IPS-18c (cell line): ENCODE data around the gene KAT8.

Experiments used
- H3K4me3 ChIP-seq: 2 replicates; pipeline ENCODE4 v1.7.0; 2013; ENCODE audit warnings: low read depth, mild to moderate bottlenecking, low read length, moderate library complexity; ENCODE audit not compliant: insufficient read depth
- H3K9me3 ChIP-seq: one replicate; pipeline ENCODE4 v1.6.1; 2013; ENCODE audit warnings: mild to moderate bottlenecking, low read length, moderate library complexity; ENCODE audit not compliant: control insufficient read depth, insufficient read depth

Gene KAT8

DNA sequence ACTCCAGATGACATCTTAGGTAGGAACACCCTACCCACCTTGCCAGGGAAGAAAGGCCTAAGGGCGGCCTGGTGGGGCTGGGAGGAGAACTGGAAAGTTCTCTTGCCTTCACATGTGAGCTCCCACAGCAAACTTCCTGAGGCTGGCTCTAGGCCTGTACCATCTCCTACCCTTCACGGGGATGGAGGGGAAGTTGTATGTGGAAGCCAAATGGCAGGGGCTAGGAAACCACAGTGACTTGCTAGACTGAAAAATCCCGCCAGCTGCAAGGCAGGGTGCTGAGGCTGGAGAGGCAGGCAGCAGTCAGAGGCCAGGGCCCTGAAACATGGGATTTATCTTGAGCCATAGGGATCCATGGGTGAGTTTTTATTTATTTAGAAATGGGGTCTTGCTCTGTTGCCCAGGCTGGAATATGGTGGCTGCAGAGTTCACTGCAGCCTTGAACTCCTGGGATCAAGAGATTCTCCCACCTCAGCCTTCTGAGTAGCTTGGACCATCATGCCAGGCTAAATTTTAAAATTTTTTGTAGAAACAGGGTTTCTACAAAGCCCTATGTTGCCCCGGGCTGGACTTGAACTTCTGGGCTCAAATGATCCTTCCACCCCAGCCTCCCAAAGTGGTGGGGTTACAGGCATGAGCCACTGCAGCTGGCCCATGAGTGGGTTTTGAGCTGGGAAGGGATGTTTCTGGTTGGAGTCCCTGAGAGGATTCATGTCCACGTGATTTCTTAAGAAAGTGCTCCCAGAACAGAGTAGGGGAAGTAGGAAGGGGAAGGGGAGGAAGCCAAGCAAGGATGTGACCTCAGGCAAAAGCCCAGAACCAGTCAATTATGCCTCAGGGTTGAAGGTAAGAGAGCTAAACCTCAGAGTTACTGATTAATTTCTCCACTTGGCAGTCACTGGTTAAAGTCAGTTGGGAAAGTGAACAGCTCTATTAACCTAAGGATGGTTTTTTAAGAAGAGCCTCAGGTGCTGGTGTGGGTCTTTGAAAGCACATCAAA, 4.0 kb upstream of the KAT8 start:
- H3K9me3 ChIP-seq, result no peaks in the 10 kb centered on the region
- H3K4me3 ChIP-seq, result no peak overlapping the region

GRCh38 chr16:31114468-31114867, 3.0 kb upstream of the KAT8 start:
- Histone ChIP-seq H3K4me3 (no peak overlapping the region), H3K9me3 (no peaks in the 10 kb centered on the region)

DNA sequence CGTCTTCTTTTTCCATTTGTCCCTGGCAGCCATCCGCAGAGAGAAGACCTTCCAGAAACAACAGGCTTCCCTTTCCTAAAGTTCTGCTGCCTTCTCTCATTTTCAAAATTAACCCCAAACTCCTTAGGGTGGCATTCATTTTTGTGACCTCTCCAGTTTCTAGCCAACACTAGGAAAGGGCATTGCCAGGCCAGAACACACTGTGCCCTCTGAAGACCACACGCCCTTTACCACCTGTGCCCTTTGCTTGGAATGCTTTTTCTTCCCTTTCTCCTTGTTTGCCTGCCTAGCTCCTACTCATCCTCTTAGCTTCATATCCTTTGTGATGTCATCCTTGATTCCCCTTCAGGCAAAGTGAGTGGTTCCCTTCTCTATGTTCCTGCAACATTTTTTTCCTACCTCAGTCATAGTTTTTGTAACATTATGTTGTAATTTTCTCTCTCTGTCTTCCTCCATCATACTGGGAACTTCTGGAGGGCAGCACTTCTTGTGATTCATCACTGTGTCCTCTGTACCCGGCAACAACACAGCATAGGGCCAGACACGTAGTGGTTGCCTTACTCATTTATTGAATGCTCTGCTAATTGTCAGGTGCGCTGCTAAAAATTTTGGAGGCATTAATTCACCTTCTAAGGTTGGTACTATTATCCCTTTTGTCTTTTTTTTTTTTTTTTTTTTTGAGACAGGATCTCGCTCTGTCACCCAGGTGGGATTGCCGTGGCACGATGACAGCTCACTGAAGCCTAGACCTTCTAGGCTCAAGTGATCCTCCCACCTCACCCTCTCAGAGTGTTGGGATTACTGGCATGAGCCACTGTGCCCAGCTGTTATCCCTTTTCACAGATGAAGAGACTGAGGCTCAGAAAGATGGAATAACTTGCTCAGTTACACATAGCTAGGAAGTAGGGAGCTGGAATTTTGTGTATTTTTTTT, 1.0 kb downstream of the KAT8 start:
- no peaks in the 10 kb centered on the region for H3K9me3 ChIP-seq
- peak overlapping the region; percentile 65 for H3K4me3 ChIP-seq

DNA sequence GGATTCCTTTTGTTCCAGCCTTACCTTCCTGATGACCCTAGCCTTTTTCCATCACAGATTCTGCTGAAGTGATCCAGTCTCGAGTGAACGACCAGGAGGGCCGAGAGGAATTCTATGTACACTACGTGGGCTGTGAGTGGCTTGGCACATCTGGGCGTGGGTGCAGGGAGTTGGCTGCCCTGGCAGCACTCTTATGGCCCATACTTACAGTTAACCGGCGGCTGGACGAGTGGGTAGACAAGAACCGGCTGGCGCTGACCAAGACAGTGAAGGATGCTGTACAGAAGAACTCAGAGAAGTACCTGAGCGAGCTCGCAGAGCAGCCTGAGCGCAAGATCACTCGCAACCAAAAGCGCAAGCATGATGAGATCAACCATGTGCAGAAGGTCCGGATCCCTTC, 2.7 kb downstream of the KAT8 start:
- Histone ChIP-seq H3K4me3 (no peak overlapping the region), H3K9me3 (no peaks in the 10 kb centered on the region)

DNA sequence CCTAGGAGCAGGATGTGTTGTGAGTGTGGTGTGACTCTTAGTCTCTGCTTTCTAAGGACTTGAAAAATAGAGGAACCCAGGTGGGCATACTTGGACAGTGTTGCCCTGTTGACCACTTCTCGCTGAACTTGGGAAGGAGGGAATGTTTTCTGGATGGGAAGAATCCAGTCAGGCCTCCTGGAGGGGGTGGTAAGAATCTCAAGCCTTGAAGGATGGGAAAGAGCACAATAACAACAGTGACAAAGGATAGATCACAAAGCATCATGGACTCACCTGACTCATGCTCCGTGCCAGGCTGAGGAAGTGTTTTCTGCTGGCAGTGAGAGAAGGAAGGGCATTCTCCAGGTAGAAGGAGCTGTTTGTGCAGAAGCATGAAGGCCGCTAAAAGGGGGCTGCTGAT, 8.4 kb downstream of the KAT8 start:
- Histone ChIP-seq H3K4me3 (no peak overlapping the region), H3K9me3 (peaks cover 2% of the 10 kb centered on the region)

DNA sequence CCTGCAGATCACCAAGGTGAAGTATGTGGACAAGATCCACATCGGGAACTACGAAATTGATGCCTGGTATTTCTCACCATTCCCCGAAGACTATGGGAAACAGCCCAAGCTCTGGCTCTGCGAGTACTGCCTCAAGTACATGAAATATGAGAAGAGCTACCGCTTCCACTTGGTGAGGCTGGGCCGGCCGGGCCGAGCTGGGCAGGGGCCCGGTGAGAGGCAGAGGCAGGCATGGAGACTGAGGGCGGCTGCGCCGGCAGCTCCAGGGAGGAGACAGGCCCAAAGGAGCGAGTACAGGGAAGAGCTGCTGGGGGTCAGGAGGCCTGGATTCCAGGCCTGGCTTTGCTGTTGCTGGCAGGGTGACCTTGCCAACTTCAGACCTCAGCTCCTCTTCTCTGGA, 9.7 kb downstream of the KAT8 start:
- H3K9me3 ChIP-seq, result peaks cover 2% of the 10 kb centered on the region
- H3K4me3 ChIP-seq, result no peak overlapping the region

- no peak overlapping the region for H3K4me3 ChIP-seq
- H3K9me3 ChIP-seq, result peaks cover 2% of the 10 kb centered on the region
These were observed 11.5 kb downstream of the KAT8 start for GRCh38 chr16:31128711-31129567.

GRCh38 chr16:31129568-31130335, 12.3 kb downstream of the KAT8 start:
- peaks cover 2% of the 10 kb centered on the region for H3K9me3 ChIP-seq
- H3K4me3 ChIP-seq, result no peak overlapping the region

DNA sequence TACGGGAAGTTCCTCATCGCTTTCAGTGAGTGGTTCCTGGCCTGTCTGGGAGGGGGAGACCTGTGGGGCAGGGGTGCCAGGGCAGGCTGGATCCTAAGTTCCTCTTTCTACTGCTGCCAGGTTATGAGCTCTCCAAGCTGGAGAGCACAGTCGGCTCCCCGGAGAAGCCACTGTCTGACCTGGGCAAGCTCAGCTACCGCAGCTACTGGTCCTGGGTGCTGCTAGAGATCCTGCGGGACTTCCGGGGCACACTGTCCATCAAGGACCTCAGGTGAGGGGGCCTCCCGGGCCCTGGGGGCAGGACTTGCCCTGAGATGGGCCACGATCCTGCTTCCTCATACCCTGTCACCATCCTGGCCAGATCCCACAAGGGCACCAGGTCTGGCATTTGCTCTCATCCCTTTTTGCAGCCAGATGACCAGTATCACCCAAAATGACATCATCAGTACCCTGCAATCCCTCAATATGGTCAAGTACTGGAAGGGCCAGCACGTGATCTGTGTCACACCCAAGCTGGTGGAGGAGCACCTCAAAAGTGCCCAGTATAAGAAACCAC, 12.9 kb downstream of the KAT8 start:
- Histone ChIP-seq H3K4me3 (no peak overlapping the region), H3K9me3 (peaks cover 2% of the 10 kb centered on the region)

GRCh38 chr16:31130899-31131298, 13.4 kb downstream of the KAT8 start:
- H3K4me3 ChIP-seq, result no peak overlapping the region
- peaks cover 2% of the 10 kb centered on the region for H3K9me3 ChIP-seq

DNA sequence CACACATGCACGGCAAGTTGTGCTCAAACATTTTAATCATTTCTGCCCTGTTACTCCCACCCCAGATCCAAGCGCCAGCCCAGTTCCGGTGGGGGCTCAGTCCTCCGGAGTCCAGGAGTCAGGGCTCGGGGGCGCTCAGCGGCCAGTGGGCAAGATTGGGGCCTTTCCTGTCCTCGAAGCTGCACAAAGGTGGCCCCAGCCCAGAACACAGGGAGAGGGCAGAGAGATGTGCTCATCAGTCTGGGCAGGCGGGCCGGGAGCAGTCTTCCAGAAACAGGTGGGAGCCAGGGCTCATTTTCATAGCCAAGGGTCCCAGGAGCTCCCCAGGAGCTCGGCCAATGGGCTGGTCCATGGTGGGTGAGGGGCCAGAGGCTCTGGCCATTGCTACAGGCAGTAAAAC, 14.0 kb downstream of the KAT8 start:
- H3K9me3 ChIP-seq, result peaks cover 2% of the 10 kb centered on the region
- H3K4me3 ChIP-seq, result no peak overlapping the region

DNA sequence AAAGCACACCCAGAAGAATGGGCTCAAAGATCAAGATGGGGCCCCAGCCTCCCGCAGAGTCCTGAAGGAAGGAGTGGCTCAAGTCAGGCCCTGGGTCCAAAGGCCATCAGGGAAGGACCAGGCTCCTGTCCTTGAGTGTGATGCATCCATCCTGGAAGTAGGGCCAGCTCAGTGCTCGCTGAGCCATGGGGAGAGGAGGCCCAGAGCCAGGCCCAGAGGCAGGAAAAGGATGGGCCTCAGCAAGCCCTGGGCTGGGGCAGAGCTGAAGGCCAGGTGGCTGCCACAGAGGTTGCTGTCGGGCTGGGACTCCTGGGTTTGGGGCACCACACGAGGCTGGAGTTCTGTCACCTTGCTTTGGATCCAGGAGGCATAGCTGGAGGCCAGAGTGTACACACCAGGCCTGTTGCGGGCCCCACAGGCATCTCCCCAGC, 14.4 kb downstream of the KAT8 start:
- H3K9me3 ChIP-seq, result peaks cover 2% of the 10 kb centered on the region
- no peak overlapping the region for H3K4me3 ChIP-seq

GRCh38 chr16:31132303-31132979, 15.0 kb downstream of the KAT8 start:
- Histone ChIP-seq H3K4me3 (no peak overlapping the region), H3K9me3 (peaks cover 2% of the 10 kb centered on the region)

DNA sequence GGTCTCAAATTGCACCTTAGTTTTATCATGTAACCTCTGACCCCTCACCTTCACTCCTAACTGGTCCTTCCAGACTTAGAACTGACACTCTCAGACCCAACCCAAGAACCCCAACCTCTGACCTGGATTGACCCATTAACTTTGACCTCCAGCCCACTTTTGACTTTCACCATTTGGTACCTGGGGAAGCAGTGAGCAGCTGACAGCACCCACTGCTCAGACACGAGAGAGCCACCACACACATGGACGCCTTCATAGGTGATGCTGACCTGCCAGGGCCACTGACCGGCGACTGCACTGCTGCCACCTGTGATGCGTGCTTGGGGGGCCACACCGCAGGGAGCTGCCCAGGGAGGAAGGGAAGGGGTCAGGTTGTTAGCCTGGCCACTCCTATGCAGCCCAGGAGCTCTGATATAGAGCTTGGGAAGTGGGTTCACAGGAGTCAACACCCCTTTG, 15.6 kb downstream of the KAT8 start:
- peaks cover 2% of the 10 kb centered on the region for H3K9me3 ChIP-seq
- H3K4me3 ChIP-seq, result peak overlapping the region; percentile 28; the same call in 1 of the 2 replicates

DNA sequence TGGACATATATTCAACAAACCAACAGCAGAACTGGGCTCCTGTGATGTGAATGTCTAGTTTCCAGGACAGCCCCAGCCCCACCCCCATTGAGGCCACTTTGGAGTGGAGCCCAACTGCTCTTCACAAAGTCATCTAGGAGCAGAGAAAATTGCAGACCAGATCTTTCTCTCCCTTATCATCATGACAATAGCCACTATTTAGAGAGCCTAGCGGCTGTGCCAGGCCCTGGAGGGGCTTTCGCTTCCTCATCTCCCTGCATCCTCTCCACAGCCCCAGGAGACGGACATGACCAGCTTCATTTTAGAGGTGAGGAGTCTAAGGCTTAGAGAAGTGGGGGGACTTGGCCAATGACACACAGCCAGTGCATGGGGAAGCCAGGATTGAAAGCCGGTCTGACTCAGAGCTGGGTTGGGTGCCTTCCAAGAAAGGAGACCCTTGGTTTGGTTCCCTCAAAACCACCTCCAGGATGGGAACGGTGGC, 16.7 kb downstream of the KAT8 start:
- peak overlapping the region; percentile 70 for H3K4me3 ChIP-seq

More for the DNA sequence above, 16.7 kb downstream of the KAT8 start:
- no peaks in the 10 kb centered on the region for H3K9me3 ChIP-seq
